ENCODE measurements around the gene ARL4A. TPM values are rescaled to one million over a fixed set of nuclear protein-coding genes. Genes with fewer than 3 reads are reported as not detected.

ARL4A gene
- total and polyA plus RNA-seq, 9 of the 15 experiments (the other 6 are each of a cell fraction or from before 2014, with no cell fraction given): 118 to 688 (median 172) TPM

GRCh38 chr7:12732428-12732827, 45.0 kb downstream of the ARL4A start (continued):
- TF ChIP-seq ZHX1 (conservative IDR thresholded peaks at IDR 0.05; ENCODE audit: low read length) (no peak), CXXC5 (CRISPR knock-in tag; IDR thresholded peaks at IDR 0.05) (no peak), HES1 (IDR thresholded peaks at IDR 0.05; ENCODE audit: low read depth) (no peak), SMAD2 (IDR thresholded peaks at IDR 0.05; ENCODE audit: low read depth, low read length) (no peak)
- TF ChIP-seq, protein P1, sequence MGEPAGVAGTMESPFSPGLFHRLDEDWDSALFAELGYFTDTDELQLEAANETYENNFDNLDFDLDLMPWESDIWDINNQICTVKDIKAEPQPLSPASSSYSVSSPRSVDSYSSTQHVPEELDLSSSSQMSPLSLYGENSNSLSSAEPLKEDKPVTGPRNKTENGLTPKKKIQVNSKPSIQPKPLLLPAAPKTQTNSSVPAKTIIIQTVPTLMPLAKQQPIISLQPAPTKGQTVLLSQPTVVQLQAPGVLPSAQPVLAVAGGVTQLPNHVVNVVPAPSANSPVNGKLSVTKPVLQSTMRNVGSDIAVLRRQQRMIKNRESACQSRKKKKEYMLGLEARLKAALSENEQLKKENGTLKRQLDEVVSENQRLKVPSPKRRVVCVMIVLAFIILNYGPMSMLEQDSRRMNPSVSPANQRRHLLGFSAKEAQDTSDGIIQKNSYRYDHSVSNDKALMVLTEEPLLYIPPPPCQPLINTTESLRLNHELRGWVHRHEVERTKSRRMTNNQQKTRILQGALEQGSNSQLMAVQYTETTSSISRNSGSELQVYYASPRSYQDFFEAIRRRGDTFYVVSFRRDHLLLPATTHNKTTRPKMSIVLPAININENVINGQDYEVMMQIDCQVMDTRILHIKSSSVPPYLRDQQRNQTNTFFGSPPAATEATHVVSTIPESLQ (CRISPR knock-in tag; IDR thresholded peaks at IDR 0.05): no peak
